Body of pancreas (tissue), 4 donors: Measurements from ENCODE around the gene NEGR1. TPM values are rescaled to one million over a fixed set of nuclear protein-coding genes. Genes with fewer than 3 reads are reported as not detected.

Source experiments
- ATAC-seq: fragments of 150-250 bp; one replicate; pipeline ENCODE4 v1.9.1; 2016
- DNase-seq, 4 donors: peaks; one replicate each; pipeline ENCODE4 v3.0.0-alpha.2; 2019
- H3K27ac ChIP-seq, 4 donors: fragments of 200-600 bp; sonication (generic); 1 replicate in 3 of 4; 2 replicates in 1 of 4; pipeline versions ENCODE4 v1.5.1 to v1.6.1; 2016 to 2019; ENCODE audit warnings: mild to moderate bottlenecking in 1 of 4, mixed read lengths in 1 of 4, moderate library complexity in 1 of 4
- H3K27me3 ChIP-seq, 2 donors: fragments of 200-600 bp; sonication (generic); one replicate each; pipeline ENCODE4 v1.6.0; 2016; ENCODE audit warnings: mild to moderate bottlenecking in 1 of 2
- H3K36me3 ChIP-seq, 2 donors: fragments of 200-600 bp; sonication (generic); replicated peaks in 1 of 2; 2 replicates each; pipeline ENCODE4 v1.5.1; 2016; ENCODE audit warnings: low read depth in 2 of 2; ENCODE audit not compliant: insufficient read depth in 1 of 2
- H3K4me1 ChIP-seq: fragments of 200-600 bp; sonication (generic); one replicate; pipeline ENCODE4 v1.6.0; 2016
- H3K4me3 ChIP-seq, 2 donors: fragments of 200-600 bp; sonication (generic); 1 replicate in 1 of 2; 2 replicates in 1 of 2; pipeline ENCODE4 v1.5.1; 2016 to 2019
- H3K9me3 ChIP-seq, 3 donors: fragments of 200-600 bp; sonication (generic); 1 replicate in 2 of 3; 2 replicates in 1 of 3; pipeline ENCODE4 v1.5.1; 2016
- CTCF ChIP-seq, 7 experiments: fragments of 450-650 bp in 4 of 7; fragments of 200-600 bp in 3 of 7; sonication (generic) in 3 of 7; IDR thresholded peaks; one replicate each; pipeline ENCODE4 v1.5.1; 2016 to 2019; ENCODE audit warnings: antibody characterized with exemption in 7 of 7
- POLR2A ChIP-seq, 3 donors: fragments of 450-650 bp; IDR thresholded peaks; one replicate each; pipeline ENCODE4 v1.6.1; 2016; ENCODE audit warnings: antibody characterized with exemption in 3 of 3, mild to moderate bottlenecking in 2 of 3
- WGBS, 2 donors: methylation state at CpG; one replicate each; pipeline ENCODE4 v1.1.5; 2017; 5-methylcytosine and 5-hydroxymethylcytosine counted together
- intact Hi-C: fragments of 100-400 bp; cut with DNase I; formaldehyde crosslinking; loops from one replicate; pipeline ENCODE4 v1.15.1; 2023
- total RNA-seq, 2 donors: library from RNA; depleted of rRNA; stranded (reverse); fragments of >200 nt; gene quantifications; one replicate each; pipeline ENCODE4 v1.1.0, GENCODE V29; 2016

NEGR1 gene
- total RNA-seq, 2 donors from 2014 or later = 6.3 to 9.6 TPM

- no peak for DNase-seq
- no peaks in the 10 kb centered on the region for H3K4me1 ChIP-seq
- intact Hi-C loops = no loop called here
These were observed 793.6 kb downstream of the NEGR1 start for GRCh38 chr1:71488555-71489252.

GRCh38 chr1:71473331-71473730 is 809.0 kb downstream of the NEGR1 start:
- ATAC-seq = no peak

More at GRCh38 chr1:71488555-71489252, 793.6 kb downstream of the NEGR1 start:
- Histone ChIP-seq H3K36me3 (no peaks in the 10 kb centered on the region), H3K4me3 (no peak overlapping the region), H3K9me3 (no peaks in the 10 kb centered on the region), H3K27me3 (no peaks in the 10 kb centered on the region), H3K27ac (no peak overlapping the region)
- WGBS, 2 donors = 35 to 36% methylated on average over 3 of the region's 3 CpGs
- ATAC-seq = no peak
- TF ChIP-seq CTCF (IDR thresholded peaks at IDR 0.05) (no peak), POLR2A (IDR thresholded peaks at IDR 0.05) (no peak)

GRCh38 chr1:71465093-71465492 is 817.2 kb downstream of the NEGR1 start:
- no peak overlapping the region for H3K4me3 ChIP-seq
- TF ChIP-seq POLR2A (IDR thresholded peaks at IDR 0.05) = no peak
- no peak for TF ChIP-seq CTCF (IDR thresholded peaks at IDR 0.05)
- H3K36me3 ChIP-seq = no peaks in the 10 kb centered on the region
- WGBS, 2 donors = 59 to 70% methylated on average over 2 of the region's 2 CpGs
- no peaks in the 10 kb centered on the region for H3K27me3 ChIP-seq
- no peak for ATAC-seq
- no peaks in the 10 kb centered on the region for H3K4me1 ChIP-seq
- no peaks in the 10 kb centered on the region for H3K9me3 ChIP-seq
- DNase-seq = no peak
- intact Hi-C loops = no loop called here
- no peak overlapping the region for H3K27ac ChIP-seq

More at GRCh38 chr1:71473331-71473730, 809.0 kb downstream of the NEGR1 start:
- intact Hi-C loops = no loop called here
- DNase-seq = no peak
- no peak for TF ChIP-seq CTCF (IDR thresholded peaks at IDR 0.05)
- TF ChIP-seq POLR2A (IDR thresholded peaks at IDR 0.05) = no peak
- 41 to 51% methylated on average over 2 of the region's 2 CpGs for WGBS, 2 donors
- Histone ChIP-seq H3K4me1 (no peaks in the 10 kb centered on the region), H3K9me3 (no peaks in the 10 kb centered on the region), H3K4me3 (no peak overlapping the region), H3K36me3 (no peaks in the 10 kb centered on the region), H3K27ac (no peak overlapping the region), H3K27me3 (no peaks in the 10 kb centered on the region)

GRCh38 chr1:71464016-71464415 is 818.3 kb downstream of the NEGR1 start:
- WGBS, 2 donors = 89% methylated on average over 1 of the region's 1 CpG
- TF ChIP-seq CTCF (IDR thresholded peaks at IDR 0.05) (no peak), POLR2A (IDR thresholded peaks at IDR 0.05) (no peak)
- intact Hi-C loops = no loop called here

GRCh38 chr1:71463144-71463543 is 819.2 kb downstream of the NEGR1 start:
- H3K36me3 ChIP-seq = no peaks in the 10 kb centered on the region
- H3K27me3 ChIP-seq = no peaks in the 10 kb centered on the region
- H3K4me3 ChIP-seq = no peak overlapping the region
- no peaks in the 10 kb centered on the region for H3K4me1 ChIP-seq
- TF ChIP-seq CTCF (IDR thresholded peaks at IDR 0.05) (no peak), POLR2A (IDR thresholded peaks at IDR 0.05) (no peak)
- 23 to 30% methylated on average over 5 of the region's 5 CpGs for WGBS, 2 donors
- intact Hi-C loops = no loop called here
- H3K9me3 ChIP-seq = no peaks in the 10 kb centered on the region
- H3K27ac ChIP-seq = no peak overlapping the region
- DNase-seq (no peak), ATAC-seq (no peak)

More at GRCh38 chr1:71464016-71464415, 818.3 kb downstream of the NEGR1 start:
- Histone ChIP-seq H3K36me3 (no peaks in the 10 kb centered on the region), H3K4me3 (no peak overlapping the region), H3K27me3 (no peaks in the 10 kb centered on the region), H3K9me3 (no peaks in the 10 kb centered on the region), H3K4me1 (no peaks in the 10 kb centered on the region), H3K27ac (no peak overlapping the region)
- DNase-seq (no peak), ATAC-seq (no peak)
